Brain pericyte (primary cell): ENCODE data around the gene SRM.
"Not testable (repeated sequence)": the region's sequence is repeated elsewhere in the genome, so short reads cannot be mapped to it uniquely, and the experiment has no call there.

Experiments
- DNase-seq: peaks from one replicate; pipeline ENCODE4 v3.0.0-alpha.2; 2012; ENCODE audit warnings: low read depth, low spot score

The SRM gene

GRCh38 chr1:11059968-11060830 is at the start of gene SRM:
Gene SRM, minus strand, starts transcription at chr1:11060018. Its CDS starts 75 bp downstream, at chr1:11059943.
- peak; percentile 52 for DNase-seq

GRCh38 chr1:11109047-11109760 is 49.4 kb upstream of the SRM start:
- no peak for DNase-seq

GRCh38 chr1:11107599-11107998 is 47.8 kb upstream of the SRM start:
- DNase-seq, result no peak

GRCh38 chr1:11105586-11105985 is 45.8 kb upstream of the SRM start:
- DNase-seq, result no peak

GRCh38 chr1:11101347-11101746 is 41.5 kb upstream of the SRM start:
- DNase-seq, result no peak

- DNase-seq, result not testable (repeated sequence)
These were observed 41.0 kb upstream of the SRM start for GRCh38 chr1:11100806-11101205.

- DNase-seq, result no peak
These were observed 40.3 kb upstream of the SRM start for GRCh38 chr1:11100149-11100493.

- peak; percentile 52 for DNase-seq
These were observed 39.7 kb upstream of the SRM start, which contains the start of gene EXOSC10 for GRCh38 chr1:11099310-11100148. Gene EXOSC10, minus strand, starts transcription at chr1:11099869. Its CDS starts 38 bp downstream, at chr1:11099831.

GRCh38 chr1:11098931-11099309 is 39.1 kb upstream of the SRM start:
- DNase-seq, result no peak

- DNase-seq, result not testable (repeated sequence)
These were observed 24.0 kb upstream of the SRM start for GRCh38 chr1:11083784-11084183.

GRCh38 chr1:11080931-11081330 is 21.1 kb upstream of the SRM start:
- no peak for DNase-seq

- DNase-seq, result no peak
These were observed 18.8 kb upstream of the SRM start for GRCh38 chr1:11078631-11079030.

GRCh38 chr1:11073398-11073797 is 13.6 kb upstream of the SRM start:
- DNase-seq, result not testable (repeated sequence)

- DNase-seq, result no peak
These were observed 12.5 kb upstream of the SRM start for GRCh38 chr1:11072216-11072917.

- DNase-seq, result no peak
These were observed 11.8 kb upstream of the SRM start for GRCh38 chr1:11071463-11072215.

GRCh38 chr1:11070876-11071275 is 11.1 kb upstream of the SRM start:
- no peak for DNase-seq

GRCh38 chr1:11068600-11069473 is 9.0 kb upstream of the SRM start:
- no peak for DNase-seq

- DNase-seq, result no peak
These were observed 8.1 kb upstream of the SRM start for GRCh38 chr1:11067716-11068599.

GRCh38 chr1:11065796-11066195 is 6.0 kb upstream of the SRM start:
- DNase-seq, result no peak
